HG02938 (cell line): ENCODE measurements around the gene MAP4K4.
"Not testable (repeated sequence)": the region's sequence is repeated elsewhere in the genome, so short reads cannot be mapped to it uniquely, and the experiment has no call there.

Experiments used
- ATAC-seq: cut with Tn5 transposase; IDR thresholded peaks from one replicate; pipeline ENCODE4 v1.9.1; 2021; ENCODE audit warnings: mild to moderate bottlenecking, moderate library complexity; ENCODE audit not compliant: unreplicated experiment

MAP4K4 gene

DNA sequence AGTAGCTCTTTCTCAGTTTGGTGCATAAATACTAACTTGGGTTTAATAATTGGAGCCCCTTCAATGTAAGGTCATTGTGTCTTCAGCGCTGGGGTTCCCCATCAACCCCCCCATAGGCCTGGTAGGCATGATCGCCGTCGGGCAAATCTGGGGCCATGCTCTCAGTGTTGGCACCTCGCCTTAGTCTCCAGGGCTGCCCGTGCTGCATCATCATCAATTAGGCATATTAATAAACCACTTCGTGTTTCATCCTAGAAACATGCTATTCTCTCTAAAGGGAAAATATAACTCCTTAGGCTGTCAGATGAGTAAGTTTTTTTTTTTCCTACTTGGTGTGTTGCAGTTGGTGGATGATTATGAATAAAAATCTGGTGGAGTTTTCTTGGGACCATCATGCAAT is 197.5 kb downstream of the MAP4K4 start:
- ATAC-seq: no peak

DNA sequence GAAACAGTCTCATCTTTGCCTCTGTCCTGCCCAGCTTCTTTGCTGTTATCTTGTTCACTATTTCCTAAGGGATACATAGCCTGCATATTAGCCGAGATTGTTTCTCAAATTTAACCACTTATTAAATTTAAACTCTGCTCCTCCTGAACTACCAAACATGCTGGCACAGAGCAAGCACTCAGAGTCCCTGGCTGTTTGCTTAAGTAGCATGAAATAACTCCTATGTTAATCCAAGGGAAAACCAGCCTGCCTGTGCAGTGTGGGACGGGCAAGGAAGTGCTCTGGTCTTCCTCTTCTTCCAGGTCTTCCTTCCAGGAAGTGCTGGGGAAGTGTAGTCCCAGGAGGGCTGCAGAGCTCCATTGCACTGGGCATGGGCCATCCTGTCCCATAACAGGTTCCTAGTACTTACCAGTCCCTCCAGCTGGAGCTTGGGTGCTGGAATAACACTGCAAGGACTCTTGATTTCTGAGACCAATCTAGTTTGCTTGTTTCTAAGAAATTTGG is 198.4 kb downstream of the MAP4K4 start:
- no peak for ATAC-seq

GRCh38 chr2:101897301-101897700 is 199.8 kb downstream of the MAP4K4 start:
- no peak for ATAC-seq

DNA sequence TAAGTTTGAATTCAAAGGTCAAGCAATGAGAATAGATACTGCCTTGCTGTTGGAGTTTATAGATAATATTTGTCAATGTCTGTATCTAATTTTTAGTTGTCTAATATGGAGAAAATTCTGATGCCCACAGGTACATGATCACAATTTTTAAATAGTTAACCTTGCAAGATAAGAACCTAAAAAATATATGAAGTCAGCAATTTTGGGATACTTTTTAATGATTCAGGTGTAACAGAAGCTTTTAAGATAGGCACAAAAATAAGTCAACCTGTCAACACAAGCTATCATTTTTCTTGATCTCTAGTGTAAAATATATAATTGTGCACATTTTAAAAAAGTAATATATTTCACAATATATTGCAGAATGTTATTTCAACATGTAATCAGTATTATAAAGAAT is 201.8 kb downstream of the MAP4K4 start:
- ATAC-seq: no peak

DNA sequence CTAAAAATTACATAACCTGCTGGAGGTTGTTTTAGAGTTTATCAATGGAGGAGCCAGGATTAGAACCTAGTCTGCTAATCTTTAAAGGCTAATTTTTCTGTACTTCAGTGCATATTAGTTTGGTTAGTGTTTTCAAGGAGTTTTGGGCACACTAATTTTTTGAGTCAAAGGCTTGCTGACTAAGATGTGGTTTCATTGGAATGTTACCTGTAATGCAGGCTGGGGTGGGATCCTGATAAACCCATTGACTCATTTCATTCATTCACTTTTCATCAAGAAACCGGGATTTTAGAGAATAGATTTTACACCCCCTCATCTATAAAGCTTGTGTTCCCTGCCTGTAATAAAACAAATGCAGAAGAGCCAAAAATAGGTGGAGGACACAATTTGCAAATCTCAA is 202.4 kb downstream of the MAP4K4 start:
- no peak for ATAC-seq

GRCh38 chr2:101900375-101900774 is 202.9 kb downstream of the MAP4K4 start:
- ATAC-seq: peak; percentile 70

DNA sequence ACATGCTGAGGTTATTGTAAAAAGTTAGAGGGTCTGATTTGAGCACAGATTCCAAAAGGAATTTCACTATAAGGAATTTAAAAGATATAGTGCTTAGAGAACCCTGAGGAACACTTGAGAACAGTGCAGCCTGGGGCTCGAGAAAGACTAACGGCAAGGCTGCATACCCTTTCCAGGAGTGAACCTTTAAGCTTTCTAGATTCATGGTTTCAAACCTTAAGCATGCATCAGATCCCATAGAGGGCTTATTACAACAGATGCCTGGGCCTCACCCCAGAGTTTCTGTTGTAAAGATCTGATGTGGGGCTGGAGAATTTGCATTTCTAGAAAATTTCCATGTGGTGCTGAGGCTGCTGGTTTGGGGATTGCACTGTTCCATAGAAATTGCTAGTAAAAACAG is 203.7 kb downstream of the MAP4K4 start:
- ATAC-seq: no peak

DNA sequence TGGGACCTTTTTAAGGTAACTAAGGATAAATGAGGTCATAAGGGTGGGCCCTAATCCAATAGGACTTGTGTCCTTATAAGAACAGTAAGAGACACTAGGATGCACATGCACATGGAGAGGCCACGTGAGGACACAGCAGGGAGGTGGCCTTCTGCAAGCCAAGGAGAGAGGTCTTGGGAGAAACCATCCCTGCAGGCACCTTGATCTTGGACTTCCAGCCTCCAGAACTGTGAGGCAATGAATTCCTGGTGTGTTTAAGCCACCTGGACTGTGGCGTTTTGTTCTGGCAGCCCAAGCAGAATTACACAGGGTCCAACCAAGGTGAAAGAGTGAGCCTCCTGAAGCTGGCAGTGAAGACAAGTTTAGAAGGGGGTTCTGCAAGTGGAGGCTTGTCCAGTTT is 204.7 kb downstream of the MAP4K4 start:
- no peak for ATAC-seq

DNA sequence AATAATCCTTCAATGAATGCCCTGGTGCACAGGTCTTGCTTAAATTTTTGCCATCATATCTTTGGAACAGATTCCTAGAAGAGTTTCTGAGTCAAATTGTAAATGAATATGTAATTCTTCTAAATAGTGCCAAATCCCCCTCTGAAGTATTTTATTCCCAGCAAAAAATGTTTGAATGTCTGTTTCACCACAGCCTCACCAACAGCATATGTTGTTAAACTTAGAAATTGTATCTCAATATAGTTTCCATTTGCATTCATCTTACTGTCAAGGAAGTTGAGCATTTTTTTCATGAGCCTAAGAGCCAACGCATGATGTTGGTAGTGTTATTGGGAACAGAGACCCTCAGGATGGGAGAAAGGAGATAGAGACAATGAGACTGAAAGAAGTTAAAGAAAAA is 207.4 kb downstream of the MAP4K4 start:
- no peak for ATAC-seq

DNA sequence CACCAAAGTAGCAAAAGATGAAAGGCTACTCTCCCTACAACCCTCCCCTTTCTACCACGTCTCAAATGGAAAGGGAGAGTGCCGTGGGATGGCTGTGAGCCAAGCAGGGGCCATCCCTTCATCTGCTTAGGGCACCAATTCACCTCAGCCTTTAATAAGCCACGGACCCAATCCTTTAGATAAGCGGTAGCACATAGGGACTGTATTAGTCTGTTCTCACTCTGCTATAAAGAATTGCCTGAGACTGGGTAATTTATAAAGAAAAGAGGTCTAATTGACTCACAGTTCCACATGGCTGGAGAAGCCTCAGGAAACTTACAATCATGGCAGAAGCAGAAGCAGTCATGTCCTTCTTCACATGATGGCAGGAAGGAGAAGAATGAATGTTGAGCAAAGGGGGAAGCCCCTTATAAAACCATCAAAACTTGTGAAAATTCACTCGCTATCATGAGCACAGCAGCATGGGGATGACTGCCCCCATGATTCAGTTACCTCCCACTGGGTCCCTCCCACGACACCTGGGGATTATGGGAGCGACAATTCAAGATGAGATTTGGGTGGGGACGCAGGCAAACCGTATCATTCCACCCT is 208.3 kb downstream of the MAP4K4 start:
- no peak for ATAC-seq

DNA sequence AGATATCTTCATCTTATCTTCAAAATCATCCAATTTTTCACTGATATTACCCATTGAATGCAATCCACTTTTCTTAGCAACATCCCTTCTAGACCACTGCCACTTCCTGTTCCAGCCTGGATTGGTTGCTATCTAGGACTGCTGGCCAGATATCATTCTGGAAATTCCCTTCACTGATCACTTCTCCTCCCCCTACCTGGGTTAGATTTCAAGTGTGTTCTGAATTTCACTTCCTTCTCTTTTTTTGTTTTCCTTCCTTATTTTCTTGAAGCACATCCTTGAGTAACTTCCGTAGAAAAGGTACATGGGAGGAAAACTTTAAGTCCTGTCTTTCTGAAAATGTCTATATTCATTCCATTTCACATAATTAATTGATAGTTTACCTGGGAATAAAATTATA is 212.3 kb downstream of the MAP4K4 start:
- ATAC-seq: no peak

DNA sequence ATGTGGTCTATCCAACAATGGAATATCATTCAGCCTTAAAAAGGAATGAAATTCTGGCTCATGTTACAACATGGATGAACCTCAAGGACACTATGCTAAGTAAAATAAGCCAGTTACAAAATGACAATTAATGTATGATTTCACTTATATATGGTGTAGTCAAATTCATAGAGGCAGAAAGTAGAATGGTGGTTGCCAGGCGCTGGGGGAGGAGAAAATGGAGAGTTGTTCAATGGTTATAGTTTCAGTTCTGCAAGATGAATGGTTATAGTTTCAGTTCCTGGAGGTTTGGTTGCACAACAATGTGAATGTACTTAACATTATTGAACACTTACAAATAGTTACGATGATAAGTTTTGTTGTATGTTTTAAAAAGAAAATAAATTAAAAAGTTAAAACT is 215.0 kb downstream of the MAP4K4 start:
- peak; percentile 100 for ATAC-seq

DNA sequence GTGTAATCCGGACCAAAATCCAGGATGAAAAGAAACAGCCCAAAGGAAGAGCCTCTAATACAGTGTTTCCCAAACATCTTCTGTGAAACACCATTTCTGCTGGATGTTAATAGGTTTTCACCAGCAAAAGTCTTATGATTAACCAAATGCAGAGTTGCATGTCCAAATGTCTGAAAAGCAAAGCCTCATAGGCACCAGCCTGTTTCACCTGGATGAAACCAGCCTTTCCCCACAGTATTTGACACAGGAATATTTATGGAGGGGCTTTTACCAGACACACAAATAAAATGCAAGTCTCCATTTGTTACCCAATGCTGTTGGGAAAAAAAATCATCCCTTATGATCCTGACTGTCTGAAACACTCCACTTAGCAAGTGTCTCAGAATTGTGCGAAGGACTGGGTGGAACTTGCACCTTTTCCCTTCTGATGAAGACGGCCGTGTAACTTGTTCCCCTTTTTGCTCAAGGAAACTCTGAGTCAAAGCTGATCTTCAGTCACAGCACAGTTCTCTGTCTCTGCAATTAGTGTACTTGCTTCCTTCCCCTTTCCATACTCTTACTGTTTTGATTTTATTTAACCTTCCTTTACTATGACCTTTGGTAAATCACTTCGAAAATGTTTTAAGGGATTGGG is 223.9 kb downstream of the MAP4K4 start:
- no peak for ATAC-seq

DNA sequence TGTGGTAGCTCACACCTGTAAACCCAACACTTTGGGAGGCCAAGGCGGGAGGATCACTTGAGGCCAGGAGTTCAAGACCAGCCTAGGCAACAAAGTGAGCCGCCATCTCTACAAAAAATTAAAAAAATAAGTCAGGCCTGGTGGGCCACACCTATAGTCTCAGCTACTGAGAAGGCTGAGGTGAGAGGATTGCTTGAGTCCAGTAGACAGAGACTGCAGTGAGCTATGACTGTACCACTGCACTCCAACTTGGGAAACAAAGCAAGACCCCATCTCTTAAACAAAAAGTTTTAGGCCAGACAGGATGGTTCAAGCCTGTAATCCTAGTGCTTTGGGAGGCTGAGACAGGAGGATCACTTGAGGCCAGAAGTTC is 224.4 kb downstream of the MAP4K4 start:
- no peak for ATAC-seq

DNA sequence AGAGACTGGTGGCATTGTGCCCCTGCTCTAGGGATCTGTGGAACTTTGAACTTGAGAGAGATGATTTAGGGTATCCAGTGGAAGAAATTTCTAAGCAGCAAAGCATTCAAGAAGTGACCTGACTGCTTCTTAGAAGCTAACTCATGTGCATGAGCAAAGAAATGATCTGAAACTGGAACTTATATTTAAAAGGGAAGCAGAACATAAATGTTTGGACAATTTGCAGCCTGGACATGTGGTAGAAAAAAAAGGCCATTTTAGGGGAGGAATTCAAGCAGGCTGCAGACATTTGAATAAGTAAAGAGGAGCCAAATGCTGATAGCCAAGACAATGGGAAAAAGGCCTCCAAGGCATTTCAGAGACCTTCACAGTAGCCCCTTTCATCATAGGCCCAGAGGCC is 226.8 kb downstream of the MAP4K4 start:
- ATAC-seq: not testable (repeated sequence)

DNA sequence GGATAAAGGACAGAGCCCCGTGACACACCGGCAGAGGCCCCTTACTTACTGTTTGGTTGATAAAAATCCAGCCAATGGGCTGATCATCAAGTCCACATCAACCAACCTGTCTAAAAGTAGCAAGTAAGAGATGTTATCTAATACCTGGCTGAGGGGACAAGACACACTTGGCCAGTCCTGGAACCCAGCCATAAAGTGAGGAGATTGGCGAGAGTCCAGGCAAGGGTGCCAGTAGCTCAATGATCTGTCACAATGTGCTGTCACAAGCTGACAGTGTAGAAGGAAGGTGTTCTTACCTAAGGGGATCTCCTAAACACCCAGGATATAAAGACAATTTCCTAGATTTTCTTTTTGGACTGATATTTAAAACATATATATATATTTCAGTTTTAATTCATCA is 232.5 kb downstream of the MAP4K4 start:
- no peak for ATAC-seq

- ATAC-seq: no peak
Measured at GRCh38 chr2:101930847-101931246, 233.3 kb downstream of the MAP4K4 start.

- no peak for ATAC-seq
Measured at GRCh38 chr2:101931402-101931801, 233.9 kb downstream of the MAP4K4 start.

- ATAC-seq: not testable (repeated sequence)
Measured at GRCh38 chr2:101935764-101936163, 238.3 kb downstream of the MAP4K4 start.

DNA sequence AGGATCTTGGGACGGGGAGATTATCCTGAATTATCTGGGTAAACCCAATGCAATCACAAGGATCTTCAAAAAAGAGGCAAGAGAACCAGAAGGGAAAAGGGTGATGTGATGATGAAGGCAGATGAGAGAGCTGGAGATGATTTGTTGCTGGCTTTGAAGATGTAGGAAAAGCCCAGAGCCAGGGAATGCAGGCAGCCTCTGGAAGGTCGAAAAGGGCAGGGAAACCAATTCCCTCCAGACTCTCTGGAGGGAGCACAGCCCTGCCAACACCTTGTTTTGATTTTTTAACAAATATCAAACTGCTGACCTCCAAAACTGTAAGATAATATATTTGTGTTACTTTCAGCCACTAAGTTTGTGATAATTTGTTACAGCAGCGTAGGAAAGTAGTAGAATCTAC is 245.3 kb downstream of the MAP4K4 start:
- no peak for ATAC-seq
